Activated T-helper 1 cell treated with anti-CD3 and anti-CD28 coated beads, Interleukin-12 subunit alpha, Interleukin-12 subunit beta, Interleukin-2, Interleukin-4 antibody, amounts not matched to agents 30 ng/mL and 10 ng/mL and 1 ng/mL, durations not matched to agents 14 hours and 24 hours and 36 hours (primary cell): Measurements from ENCODE around the gene DYSF. TPM values are rescaled to one million over a fixed set of nuclear protein-coding genes. Genes with fewer than 3 reads are reported as not detected.
A peak's percentile ranks its signal among the peaks of the same experiment; 100 is the strongest.

ENCODE experiments used
- DNase-seq: peaks from one replicate; pipeline ENCODE4 v3.0.0; 2021; ENCODE audit warnings: low spot score
- H3K27ac Mint-ChIP-seq: one replicate; pipeline ENCODE4 v1.8.0; 2021; ENCODE audit warnings: mild to moderate bottlenecking, mixed read lengths
- H3K27me3 Mint-ChIP-seq: one replicate; pipeline ENCODE4 v1.8.0; 2022; ENCODE audit warnings: mild to moderate bottlenecking, moderate library complexity, mixed read lengths; ENCODE audit not compliant: insufficient read depth
- H3K36me3 Mint-ChIP-seq: one replicate; pipeline ENCODE4 v1.8.0; 2021; ENCODE audit warnings: low read depth, mixed read lengths
- H3K4me1 Mint-ChIP-seq: one replicate; pipeline ENCODE4 v1.8.0; 2021; ENCODE audit warnings: low read depth, mixed read lengths
- H3K4me3 Mint-ChIP-seq: one replicate; pipeline ENCODE4 v1.8.0; 2021; ENCODE audit warnings: mild to moderate bottlenecking, moderate library complexity, mixed read lengths
- H3K9me3 Mint-ChIP-seq: one replicate; pipeline ENCODE4 v1.8.0; 2021; ENCODE audit warnings: mixed read lengths
- intact Hi-C: fragments of 100-400 bp; cut with micrococcal nuclease; formaldehyde crosslinking; loops from one replicate; pipeline ENCODE4 v1.15.1; 2024
- total RNA-seq: library from RNA; stranded (reverse); gene quantifications from 2 replicates; pipeline ENCODE4 v1.2.3, GENCODE V29; 2022

The DYSF gene
- total RNA-seq, 1 donor from 2014 or later: not detected

DNA sequence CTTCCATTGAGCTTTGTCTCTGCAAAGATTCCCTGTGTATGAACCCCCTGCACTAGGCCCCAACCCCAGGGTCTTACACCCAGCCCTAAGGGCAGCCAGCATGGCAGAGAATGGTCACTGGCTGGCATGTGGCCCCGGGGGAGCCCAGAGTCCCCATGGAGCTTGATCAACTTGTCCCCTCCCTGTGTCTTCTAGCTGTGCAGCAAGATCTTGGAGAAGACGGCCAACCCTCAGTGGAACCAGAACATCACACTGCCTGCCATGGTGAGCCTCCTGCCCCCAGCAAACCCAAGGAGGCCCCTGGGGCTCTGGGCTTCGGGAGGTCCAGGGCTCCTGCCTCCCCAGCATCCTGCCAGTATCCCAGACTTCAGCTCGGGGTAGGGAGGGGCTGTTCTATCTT is 81.5 kb downstream of the DYSF start:
- Mint-ChIP-seq H3K4me3 (no peak overlapping the region), H3K27ac (no peak overlapping the region), H3K36me3 (no peaks in the 10 kb centered on the region), H3K9me3 (no peaks in the 10 kb centered on the region), H3K27me3 (peaks cover 8% of the 10 kb centered on the region), H3K4me1 (no peaks in the 10 kb centered on the region)
- intact Hi-C loops: loop anchor here (5.0 kb wide), 1 partner anchor 617 kb away; no protein-coding TSS in a partner anchor
- no peak for DNase-seq

GRCh38 chr2:71535526-71535925 is 82.2 kb downstream of the DYSF start:
- Mint-ChIP-seq H3K27ac (no peak overlapping the region), H3K36me3 (no peaks in the 10 kb centered on the region), H3K27me3 (peaks cover 6% of the 10 kb centered on the region), H3K9me3 (no peaks in the 10 kb centered on the region), H3K4me3 (no peak overlapping the region), H3K4me1 (no peaks in the 10 kb centered on the region)
- intact Hi-C loops: no loop called here
- no peak for DNase-seq

- no peak for DNase-seq
- intact Hi-C loops: no loop called here
- Mint-ChIP-seq H3K4me3 (no peak overlapping the region), H3K4me1 (no peaks in the 10 kb centered on the region), H3K27me3 (peaks cover 4% of the 10 kb centered on the region), H3K27ac (no peak overlapping the region), H3K36me3 (no peaks in the 10 kb centered on the region), H3K9me3 (no peaks in the 10 kb centered on the region)
Measured at GRCh38 chr2:71536226-71536671, 82.9 kb downstream of the DYSF start.

- DNase-seq: no peak
- Mint-ChIP-seq H3K4me3 (no peak overlapping the region), H3K4me1 (no peaks in the 10 kb centered on the region), H3K9me3 (no peaks in the 10 kb centered on the region), H3K27ac (no peak overlapping the region), H3K27me3 (peaks cover 3% of the 10 kb centered on the region), H3K36me3 (no peaks in the 10 kb centered on the region)
- intact Hi-C loops: no loop called here
Measured at GRCh38 chr2:71538241-71538640, 84.9 kb downstream of the DYSF start.

GRCh38 chr2:71538656-71539265 is 85.4 kb downstream of the DYSF start:
- intact Hi-C loops: no loop called here
- peaks cover under 1% of the 10 kb centered on the region for H3K27me3 Mint-ChIP-seq
- no peaks in the 10 kb centered on the region for H3K4me1 Mint-ChIP-seq
- H3K4me3 Mint-ChIP-seq: no peak overlapping the region
- DNase-seq: no peak
- H3K9me3 Mint-ChIP-seq: no peaks in the 10 kb centered on the region
- H3K36me3 Mint-ChIP-seq: no peaks in the 10 kb centered on the region
- H3K27ac Mint-ChIP-seq: no peak overlapping the region

DNA sequence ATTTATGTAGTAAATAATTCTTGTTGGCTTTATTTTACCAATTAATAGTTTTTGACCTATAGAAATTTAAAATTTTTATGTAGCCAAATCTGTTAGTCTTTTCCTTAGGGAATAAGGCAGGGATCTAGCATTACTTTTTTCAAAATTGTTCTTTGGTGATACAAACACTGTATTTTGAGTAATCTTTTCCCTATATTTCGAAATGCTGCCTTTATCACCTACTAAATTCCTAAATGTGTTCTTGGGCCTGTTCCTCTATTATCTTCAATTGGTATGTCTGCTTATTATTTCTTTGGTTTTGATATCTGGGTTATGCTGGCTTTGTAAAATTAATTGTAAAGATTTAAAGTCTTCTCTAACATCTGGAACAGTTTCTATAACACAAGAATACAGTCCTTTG is 87.5 kb downstream of the DYSF start:
- Mint-ChIP-seq H3K4me1 (peaks cover 4% of the 10 kb centered on the region), H3K27me3 (peaks cover 7% of the 10 kb centered on the region), H3K27ac (no peak overlapping the region), H3K9me3 (no peaks in the 10 kb centered on the region), H3K36me3 (no peaks in the 10 kb centered on the region), H3K4me3 (no peak overlapping the region)
- intact Hi-C loops: no loop called here
- DNase-seq: no peak

DNA sequence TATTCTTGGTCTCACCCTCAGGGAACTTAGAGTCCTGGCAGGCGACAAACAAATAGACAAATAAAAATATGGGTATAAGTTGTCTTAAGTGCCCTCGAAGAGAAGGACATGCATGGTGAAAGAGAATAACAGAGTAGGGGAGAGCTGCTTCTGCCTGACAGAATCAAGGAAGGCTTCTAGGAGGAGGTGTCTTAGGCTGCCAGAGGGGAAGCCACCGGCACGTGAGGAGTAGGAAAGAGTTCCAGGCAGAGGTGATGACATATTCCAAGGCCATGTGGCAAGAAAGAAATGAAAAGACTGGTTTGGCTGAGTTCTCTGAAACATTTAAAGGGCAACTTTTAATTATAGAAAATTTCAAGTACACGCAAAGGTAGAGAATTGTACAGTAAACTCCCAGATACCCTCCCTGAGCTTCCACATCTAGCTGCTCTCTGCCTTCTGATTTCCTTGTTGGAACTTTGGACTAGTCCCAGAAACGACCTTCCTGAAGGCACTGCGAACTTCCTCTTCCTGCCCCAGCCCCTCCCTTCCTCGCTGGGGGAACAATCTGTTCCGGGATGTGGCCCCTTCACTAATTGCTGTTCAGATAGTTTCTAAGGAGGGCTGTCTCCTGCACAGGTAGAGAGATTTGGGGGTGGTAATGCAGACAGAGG is 91.7 kb downstream of the DYSF start:
- Mint-ChIP-seq H3K27ac (no peak overlapping the region), H3K4me1 (peaks cover 4% of the 10 kb centered on the region), H3K36me3 (no peaks in the 10 kb centered on the region), H3K4me3 (peak overlapping the region; percentile 24), H3K9me3 (no peaks in the 10 kb centered on the region), H3K27me3 (peaks cover 15% of the 10 kb centered on the region)
- intact Hi-C loops: loop anchor here (2.0 to 5.0 kb wide), 2 partner anchors 1034 to 1202 kb away; no protein-coding TSS in a partner anchor
- DNase-seq: no peak

DNA sequence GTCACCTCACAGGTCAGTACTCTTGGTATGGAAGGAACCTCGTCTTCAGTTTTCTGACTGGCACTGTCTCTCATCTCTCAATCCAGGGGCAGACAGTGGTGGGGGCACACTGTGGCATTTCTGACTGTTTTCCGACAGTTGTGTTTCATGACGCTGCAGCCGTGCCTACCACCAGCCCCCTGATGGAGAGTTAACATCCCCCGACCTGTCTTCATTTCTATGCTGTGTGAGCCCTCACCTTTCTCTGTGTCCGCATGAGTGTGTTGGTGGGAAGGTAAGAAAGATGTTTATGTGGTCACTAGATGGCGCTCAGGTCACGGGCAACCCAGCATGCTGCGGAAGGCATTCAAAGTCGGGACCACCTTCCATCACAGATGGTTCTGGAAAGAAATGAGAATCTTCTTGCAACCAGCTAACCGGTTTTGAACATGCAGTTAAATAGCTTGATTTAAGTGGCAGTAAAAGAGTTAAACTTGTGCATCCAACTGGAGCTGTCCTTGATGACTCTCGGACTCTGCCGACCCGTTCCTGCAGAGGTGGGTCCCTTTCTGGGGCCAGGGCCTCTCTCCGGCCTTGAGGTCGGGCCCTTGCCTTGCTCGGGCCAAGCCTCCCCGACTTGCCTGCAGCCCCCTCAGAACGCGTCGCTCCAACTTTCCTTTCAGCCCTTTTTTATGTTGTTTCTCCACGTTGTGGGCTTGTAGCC is 92.4 kb downstream of the DYSF start:
- Mint-ChIP-seq H3K36me3 (no peaks in the 10 kb centered on the region), H3K4me3 (peak overlapping the region; percentile 24), H3K27ac (no peak overlapping the region), H3K9me3 (no peaks in the 10 kb centered on the region), H3K27me3 (peaks cover 15% of the 10 kb centered on the region), H3K4me1 (peaks cover 4% of the 10 kb centered on the region)
- DNase-seq: peak; percentile 8
- intact Hi-C loops: loop anchor here (2.0 to 5.0 kb wide), 2 partner anchors 1033 to 1202 kb away; no protein-coding TSS in a partner anchor

DNA sequence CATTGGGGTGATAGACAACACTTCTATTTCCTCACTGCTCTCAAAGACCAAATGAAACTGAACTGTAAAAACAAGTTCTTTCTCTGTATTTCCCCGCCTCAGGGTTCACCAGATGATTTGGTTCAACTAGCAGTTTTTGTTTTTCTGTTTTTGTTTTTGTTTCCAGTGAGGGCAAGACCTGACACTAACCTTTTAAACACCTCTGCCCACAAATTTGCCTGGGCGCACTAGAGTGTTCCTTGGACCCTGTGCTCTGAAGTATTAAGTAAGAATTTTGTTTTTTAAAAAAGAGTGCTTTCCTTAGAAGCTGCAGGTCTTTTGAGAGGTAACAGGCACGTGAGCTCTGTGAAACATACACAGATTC is 92.9 kb downstream of the DYSF start:
- no peaks in the 10 kb centered on the region for H3K9me3 Mint-ChIP-seq
- H3K27me3 Mint-ChIP-seq: peaks cover 15% of the 10 kb centered on the region
- DNase-seq: no peak
- no peak overlapping the region for H3K27ac Mint-ChIP-seq
- intact Hi-C loops: loop anchor here (5.0 kb wide), 1 partner anchor 1201 kb away; no protein-coding TSS in a partner anchor
- H3K4me3 Mint-ChIP-seq: no peak overlapping the region
- H3K4me1 Mint-ChIP-seq: peaks cover 4% of the 10 kb centered on the region
- H3K36me3 Mint-ChIP-seq: no peaks in the 10 kb centered on the region

DNA sequence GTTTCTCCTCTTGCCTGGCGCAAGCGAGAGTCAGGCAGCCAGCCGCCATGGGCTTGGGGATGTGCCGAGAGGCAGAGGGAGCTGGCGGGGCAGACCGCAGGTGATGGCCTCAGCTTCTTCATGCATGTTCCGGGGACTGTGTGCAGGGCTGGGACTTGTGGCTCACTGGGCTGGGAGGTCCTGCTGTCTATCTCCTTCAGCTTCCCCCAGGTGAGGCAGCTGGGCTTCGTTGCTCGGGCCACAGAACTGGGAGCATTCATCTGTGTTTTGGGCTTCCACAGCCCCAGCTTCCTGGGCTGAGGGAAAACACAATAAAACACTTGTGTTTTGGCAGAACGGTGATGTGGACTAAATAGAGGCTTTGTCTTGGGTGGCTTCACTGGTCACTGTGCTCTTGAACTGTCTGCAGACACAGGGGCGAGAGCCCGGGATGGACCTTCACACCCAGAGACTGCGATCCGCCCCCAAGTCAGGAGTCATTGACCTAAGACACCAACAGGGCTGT is 93.5 kb downstream of the DYSF start:
- peaks cover 15% of the 10 kb centered on the region for H3K27me3 Mint-ChIP-seq
- H3K9me3 Mint-ChIP-seq: no peaks in the 10 kb centered on the region
- H3K27ac Mint-ChIP-seq: no peak overlapping the region
- no peak overlapping the region for H3K4me3 Mint-ChIP-seq
- peaks cover 4% of the 10 kb centered on the region for H3K4me1 Mint-ChIP-seq
- DNase-seq: no peak
- intact Hi-C loops: loop anchor here (5.0 kb wide), 1 partner anchor 1200 kb away; no protein-coding TSS in a partner anchor
- no peaks in the 10 kb centered on the region for H3K36me3 Mint-ChIP-seq

DNA sequence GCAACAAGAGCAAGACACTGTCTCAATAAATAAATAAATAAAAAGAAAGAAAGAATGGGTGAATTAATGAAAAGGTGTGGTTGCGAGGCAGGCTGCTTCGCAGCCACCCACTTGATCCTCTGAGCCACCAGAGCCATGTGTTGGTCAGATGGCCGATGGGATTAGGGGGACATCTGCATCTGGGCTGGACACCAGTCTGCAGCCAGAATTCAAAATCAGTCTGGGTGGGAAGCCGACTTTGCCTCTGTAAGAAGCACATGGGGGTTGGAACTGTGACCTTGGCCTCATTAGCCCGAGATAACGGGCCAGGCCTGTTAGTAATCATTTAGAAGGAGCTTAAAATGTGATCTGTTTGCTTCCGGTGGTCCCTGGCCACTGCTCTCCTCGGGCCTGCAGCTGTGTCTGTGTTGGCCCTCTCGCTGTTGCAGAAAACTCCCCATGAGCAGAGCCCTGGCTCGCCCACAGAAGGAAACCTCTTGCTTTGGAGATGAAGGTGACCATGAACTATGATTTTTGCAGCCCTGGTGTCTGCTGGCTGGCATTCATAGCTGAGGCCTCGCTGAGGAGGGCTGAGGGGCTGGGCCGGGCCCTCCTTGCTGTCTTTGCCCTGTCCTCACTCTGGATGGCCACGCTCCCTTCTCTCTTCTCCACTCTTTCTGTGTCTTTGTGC is 94.4 kb downstream of the DYSF start:
- H3K4me1 Mint-ChIP-seq: peaks cover 4% of the 10 kb centered on the region
- H3K27ac Mint-ChIP-seq: no peak overlapping the region
- no peaks in the 10 kb centered on the region for H3K9me3 Mint-ChIP-seq
- intact Hi-C loops: loop anchor here (1.0 to 5.0 kb wide), 5 partner anchors 251 to 1200 kb away; no protein-coding TSS in a partner anchor
- H3K36me3 Mint-ChIP-seq: no peaks in the 10 kb centered on the region
- no peak overlapping the region for H3K4me3 Mint-ChIP-seq
- H3K27me3 Mint-ChIP-seq: peaks cover 15% of the 10 kb centered on the region
- no peak for DNase-seq

GRCh38 chr2:71548646-71549425 is 95.5 kb downstream of the DYSF start:
- H3K27me3 Mint-ChIP-seq: peaks cover 15% of the 10 kb centered on the region
- peaks cover 4% of the 10 kb centered on the region for H3K4me1 Mint-ChIP-seq
- peak; percentile 43 for DNase-seq
- intact Hi-C loops: loop anchor here (1.0 to 5.0 kb wide), 5 partner anchors 249 to 1198 kb away; no protein-coding TSS in a partner anchor
- no peak overlapping the region for H3K4me3 Mint-ChIP-seq
- H3K9me3 Mint-ChIP-seq: no peaks in the 10 kb centered on the region
- H3K36me3 Mint-ChIP-seq: no peaks in the 10 kb centered on the region
- no peak overlapping the region for H3K27ac Mint-ChIP-seq
